Activated naive CD8-positive, alpha-beta T cell treated with anti-CD3 and anti-CD28 coated beads, Interleukin-2, amount 10 ng/mL, durations not matched to agents 7 days and 5 days (primary cell): Measurements from ENCODE around the gene PRR14. TPM values are rescaled to one million over a fixed set of nuclear protein-coding genes. Genes with fewer than 3 reads are reported as not detected.

Experiments used
- total RNA-seq, 2 experiments: library from RNA; stranded (reverse); gene quantifications; one replicate each; pipeline ENCODE4 v1.2.3, GENCODE V29; 2021

PRR14 gene
- total RNA-seq, 2 experiments from 2014 or later, result 89.7 to 97.1 TPM

Other genes with a start within 250 kb of the PRR14 start
- 1 to 10 TPM; 4.8 to 5.6 TPM for gene ZNF771, start 243.4 kb upstream of the PRR14 start, total RNA-seq
- gene DCTPP1, start 220.9 kb upstream of the PRR14 start, total RNA-seq, result 10 to 100 TPM; 52.2 to 52.8 TPM
- gene SEPHS2, start 205.1 kb upstream of the PRR14 start, total RNA-seq, result 10 to 100 TPM; 59.4 to 59.8 TPM
- gene ITGAL, start 178.2 kb upstream of the PRR14 start, total RNA-seq, result 100 to 1,000 TPM; 662 to 664 TPM
- 1 to 10 TPM; 7.4 to 8.1 TPM for gene ZNF768, start 124.4 kb upstream of the PRR14 start, total RNA-seq
- 10 to 100 TPM; 11.9 to 12.5 TPM for gene ZNF747, start 116.1 kb upstream of the PRR14 start, total RNA-seq
- 10 to 100 TPM; 20.9 to 23.3 TPM for gene ZNF764, start 92.6 kb upstream of the PRR14 start, total RNA-seq
- gene ZNF688, start 79.2 kb upstream of the PRR14 start, total RNA-seq, result 10 to 100 TPM; 17.8 to 18.3 TPM
- gene ZNF785, start 65.3 kb upstream of the PRR14 start, total RNA-seq, result 10 to 100 TPM; 22.3 to 24.8 TPM
- 10 to 100 TPM; 12.7 to 14.4 TPM for gene ZNF689, start 40.6 kb upstream of the PRR14 start, total RNA-seq
- gene FBRS, start 7.5 kb downstream of the PRR14 start, total RNA-seq, result 100 to 1,000 TPM; 140 to 143 TPM
- 10 to 100 TPM; 89.4 to 92.2 TPM for gene SRCAP, start 48.2 kb downstream of the PRR14 start, total RNA-seq
- 10 to 100 TPM; 48.2 to 48.9 TPM for gene PHKG2, start 97.5 kb downstream of the PRR14 start, total RNA-seq
- 1 to 10 TPM; 4.4 TPM for gene CFAP119, start 111.1 kb downstream of the PRR14 start, total RNA-seq
- 100 to 1,000 TPM in 1 of 2 experiments, 10 to 100 TPM in 1; 94.7 to 105 TPM for gene RNF40, start 111.4 kb downstream of the PRR14 start, total RNA-seq
- gene ZNF629, start 136.2 kb downstream of the PRR14 start, total RNA-seq, result 1 to 10 TPM; 5.2 to 6.0 TPM
- 10 to 100 TPM; 31.1 to 31.8 TPM for gene BCL7C, start 243.1 kb downstream of the PRR14 start, total RNA-seq
- gene CTF1, start 245.7 kb downstream of the PRR14 start, total RNA-seq, result under 1 TPM; 0.19 to 0.37 TPM